Measurements from ENCODE around the gene FTSJ3. TPM values are rescaled to one million over a fixed set of nuclear protein-coding genes. Genes with fewer than 3 reads are reported as not detected.

Gene FTSJ3
- total and polyA plus RNA-seq, 2 of the 13 experiments (the other 11 are each of a cell fraction or from before 2014, with no cell fraction given), result 26.0 to 64.2 TPM

- TF ChIP-seq ARNT (IDR thresholded peaks at IDR 0.05) (no peak), ZNF17 (CRISPR knock-in tag; IDR thresholded peaks at IDR 0.05) (no peak), TRIM24 (CRISPR knock-in tag; IDR thresholded peaks at IDR 0.05) (no peak), ZNF775 (CRISPR knock-in tag; IDR thresholded peaks at IDR 0.05; ENCODE audit: borderline replicate concordance) (no peak), NR2F1 (CRISPR knock-in tag; IDR thresholded peaks at IDR 0.05) (no peak), MEIS1 (CRISPR knock-in tag; IDR thresholded peaks at IDR 0.05; ENCODE audit: borderline replicate concordance) (no peak), ZBTB14 (CRISPR knock-in tag; IDR thresholded peaks at IDR 0.05) (no peak), ZXDC (CRISPR knock-in tag; IDR thresholded peaks at IDR 0.05) (no peak), ZNF639 (CRISPR knock-in tag; conservative IDR thresholded peaks at IDR 0.05) (no peak), NR3C1 (CRISPR knock-in tag; IDR thresholded peaks at IDR 0.05) (no peak), KMT2B (CRISPR knock-in tag; IDR thresholded peaks at IDR 0.05) (no peak), ZNF354B (CRISPR knock-in tag; IDR thresholded peaks at IDR 0.05) (no peak), HDAC2 (CRISPR knock-in tag; IDR thresholded peaks at IDR 0.05) (no peak), ZNF350 (CRISPR knock-in tag; IDR thresholded peaks at IDR 0.05; ENCODE audit: borderline replicate concordance, low read depth) (0 out of 2 replicates have a peak, but pooled peaks have one; percentile 9), RBFOX2 (IDR thresholded peaks at IDR 0.05; ENCODE audit: low read depth, low read length) (no peak), FOXK2 (IDR thresholded peaks at IDR 0.05) (peak; percentile 97), ZSCAN22 (CRISPR knock-in tag; IDR thresholded peaks at IDR 0.05) (no peak), ZFP36L1 (CRISPR knock-in tag; IDR thresholded peaks at IDR 0.05) (no peak), SOX6 (IDR thresholded peaks at IDR 0.05) (no peak), SOX6 (CRISPR knock-in tag; IDR thresholded peaks at IDR 0.05) (peak; percentile 27; the same call in 1 of the 2 replicates), ZNF687 (CRISPR knock-in tag; IDR thresholded peaks at IDR 0.05) (peak; percentile 75), ESRRA (CRISPR knock-in tag; IDR thresholded peaks at IDR 0.05; ENCODE audit: low read depth) (no peak)
These were observed 21.6 kb upstream of the FTSJ3 start (continued) for GRCh38 chr17:63848834-63849689.

All from HepG2 (cell line).